ENCODE data around the gene PSMD4. TPM values are rescaled to one million over a fixed set of nuclear protein-coding genes. Genes with fewer than 3 reads are reported as not detected.

The PSMD4 gene
- polyA plus RNA-seq, 2 of the 4 experiments (the other 2 are of a cell fraction) = 207 to 265 TPM

GRCh38 chr1:151287341-151287699, 32.8 kb downstream of the PSMD4 start:
- DNase-seq (ENCODE audit: low read depth in 1 of 2, low spot score in 1 of 2) (no peak), ATAC-seq (no peak), FAIRE-seq (no peak)
- Histone ChIP-seq H3K27ac (no peak overlapping the region), H3K9me3 (no peaks in the 10 kb centered on the region), H3K4me3 (no peak overlapping the region), H3K4me2 (no peak overlapping the region), H3K4me1 (peaks cover 13% of the 10 kb centered on the region)
- ChIA-PET POLR2A (no interaction called here), CTCF (interaction anchor here (1.5 to 2.8 kb wide), 2 partner anchors 13 to 54 kb away, joined by 7 to 12 read pairs; no protein-coding TSS in a partner anchor)
- 85% methylated on average over 4 of the region's 7 CpGs for WGBS (ENCODE audit: missing lambda C conversion rate)
- TF ChIP-seq NPAS2 (CRISPR knock-in tag; IDR thresholded peaks at IDR 0.05; ENCODE audit: borderline replicate concordance) = no peak
- no peak for TF ChIP-seq HOXB5 (CRISPR knock-in tag; IDR thresholded peaks at IDR 0.05)
- no peak for TF ChIP-seq JUNB (IDR thresholded peaks at IDR 0.05)
- no peak for TF ChIP-seq ZC3H11A (IDR thresholded peaks at IDR 0.05)
- no peak for TF ChIP-seq CEBPB (IDR thresholded peaks at IDR 0.05)
- no peak for TF ChIP-seq CHD2 (IDR thresholded peaks at IDR 0.05; ENCODE audit: low read length, partially characterized antibody)
- no peak for TF ChIP-seq ZNF302 (CRISPR knock-in tag; IDR thresholded peaks at IDR 0.05)
- no peak for TF ChIP-seq MAZ (IDR thresholded peaks at IDR 0.05; ENCODE audit: borderline replicate concordance, low read depth, low read length)
- no peak for TF ChIP-seq EHMT2 (IDR thresholded peaks at IDR 0.05; ENCODE audit: low read depth)
- TF ChIP-seq FOXS1 (CRISPR knock-in tag; IDR thresholded peaks at IDR 0.05) = no peak
- no peak for TF ChIP-seq PHF8 (IDR thresholded peaks at IDR 0.05; ENCODE audit: borderline replicate concordance, low read depth)
- no peak for TF ChIP-seq REST (IDR thresholded peaks at IDR 0.05)
- no peak for TF ChIP-seq POLR2A (IDR thresholded peaks at IDR 0.05; ENCODE audit: low read length)
- no peak for TF ChIP-seq HOXA7 (CRISPR knock-in tag; IDR thresholded peaks at IDR 0.05)
- TF ChIP-seq NR3C1 (IDR thresholded peaks at IDR 0.05) = no peak
- no peak for TF ChIP-seq CHD4 (IDR thresholded peaks at IDR 0.05; ENCODE audit: borderline replicate concordance)
- TF ChIP-seq TP53 (CRISPR knock-in tag; IDR thresholded peaks at IDR 0.05) = no peak
- TF ChIP-seq EHF (CRISPR knock-in tag; IDR thresholded peaks at IDR 0.05) = no peak
- no peak for TF ChIP-seq CBX8 (IDR thresholded peaks at IDR 0.05)
- TF ChIP-seq NFE2L2 (conservative IDR thresholded peaks at IDR 0.05; ENCODE audit: low read length) = no peak

GRCh38 chr1:151287767-151288500, 33.4 kb downstream of the PSMD4 start:
- H3K4me3 ChIP-seq = no peak overlapping the region
- FAIRE-seq (no peak), DNase-seq (ENCODE audit: low read depth in 1 of 2, low spot score in 1 of 2) (no peak), ATAC-seq (no peak)
- POLR2A ChIA-PET = no interaction called here
- H3K27ac ChIP-seq = no peak overlapping the region
- H3K4me2 ChIP-seq = no peak overlapping the region
- CTCF ChIA-PET = interaction anchor here (1.5 to 2.8 kb wide), 2 partner anchors 13 to 53 kb away, joined by 7 to 12 read pairs; no protein-coding TSS in a partner anchor
- WGBS (ENCODE audit: missing lambda C conversion rate) = 94% methylated on average over 16 of the region's 22 CpGs
- peaks cover 13% of the 10 kb centered on the region for H3K4me1 ChIP-seq
- no peaks in the 10 kb centered on the region for H3K9me3 ChIP-seq
- TF ChIP-seq CBX8 (IDR thresholded peaks at IDR 0.05) (no peak), ELK1 (IDR thresholded peaks at IDR 0.05; ENCODE audit: low read depth, low read length) (no peak), RARB (CRISPR knock-in tag; IDR thresholded peaks at IDR 0.05) (no peak), HOXB13 (CRISPR knock-in tag; IDR thresholded peaks at IDR 0.05; ENCODE audit: low read depth) (no peak), BCL3 (IDR thresholded peaks at IDR 0.05) (no peak), MYC (IDR thresholded peaks at IDR 0.05; ENCODE audit: borderline replicate concordance, low read length) (no peak), JUN (IDR thresholded peaks at IDR 0.05) (no peak), HES2 (IDR thresholded peaks at IDR 0.05) (no peak), KDM1A (IDR thresholded peaks at IDR 0.05; ENCODE audit: low read depth) (no peak), NPAS2 (CRISPR knock-in tag; IDR thresholded peaks at IDR 0.05; ENCODE audit: borderline replicate concordance) (no peak), REST (IDR thresholded peaks at IDR 0.05) (no peak), ZSCAN20 (CRISPR knock-in tag; IDR thresholded peaks at IDR 0.05) (no peak)
